ENCODE results near the gene CALN1.
"Not testable (repeated sequence)": the region's sequence is repeated elsewhere in the genome, so short reads cannot be mapped to it uniquely, and the experiment has no call there.

CALN1 gene

GRCh38 chr7:71961283-71961682 lies 450.9 kb downstream of the CALN1 start:
- DNase-seq = no peak

GRCh38 chr7:71942115-71942514 lies 470.0 kb downstream of the CALN1 start:
- DNase-seq = no peak

- DNase-seq = no peak
Measured at GRCh38 chr7:71937840-71938371, 474.2 kb downstream of the CALN1 start.

- no peak for DNase-seq
Measured at GRCh38 chr7:71935674-71936073, 476.5 kb downstream of the CALN1 start.

- DNase-seq = no peak
Measured at GRCh38 chr7:71933426-71933825, 478.7 kb downstream of the CALN1 start.

GRCh38 chr7:71925663-71926062 lies 486.5 kb downstream of the CALN1 start:
- no peak for DNase-seq

GRCh38 chr7:71914204-71914603 lies 497.9 kb downstream of the CALN1 start:
- not testable (repeated sequence) for DNase-seq

GRCh38 chr7:71912476-71912875 lies 499.7 kb downstream of the CALN1 start:
- no peak for DNase-seq

- no peak for DNase-seq
Measured at GRCh38 chr7:71911051-71911450, 501.1 kb downstream of the CALN1 start.

GRCh38 chr7:71905821-71906220 lies 506.3 kb downstream of the CALN1 start:
- DNase-seq = no peak

- no peak for DNase-seq
Measured at GRCh38 chr7:71904484-71904883, 507.7 kb downstream of the CALN1 start.

- DNase-seq = no peak
Measured at GRCh38 chr7:71900556-71900955, 511.6 kb downstream of the CALN1 start.

- no peak for DNase-seq
Measured at GRCh38 chr7:71896535-71896934, 515.6 kb downstream of the CALN1 start.

GRCh38 chr7:71886046-71886445 lies 526.1 kb downstream of the CALN1 start:
- DNase-seq = no peak

- no peak for DNase-seq
Measured at GRCh38 chr7:71885487-71885886, 526.7 kb downstream of the CALN1 start.

- no peak for DNase-seq
Measured at GRCh38 chr7:71883415-71883814, 528.7 kb downstream of the CALN1 start.

GRCh38 chr7:71871446-71871845 lies 540.7 kb downstream of the CALN1 start:
- no peak for DNase-seq

GRCh38 chr7:71870812-71871211 lies 541.3 kb downstream of the CALN1 start:
- no peak for DNase-seq

- no peak for DNase-seq
Measured at GRCh38 chr7:71868797-71869196, 543.3 kb downstream of the CALN1 start.

GRCh38 chr7:71867626-71868025 lies 544.5 kb downstream of the CALN1 start:
- no peak for DNase-seq

GRCh38 chr7:71865172-71865571 lies 547.0 kb downstream of the CALN1 start:
- no peak for DNase-seq

- no peak for DNase-seq
Measured at GRCh38 chr7:71864130-71864529, 548.0 kb downstream of the CALN1 start.

- DNase-seq = no peak
Measured at GRCh38 chr7:71860572-71860971, 551.6 kb downstream of the CALN1 start.

GRCh38 chr7:71857338-71857737 lies 554.8 kb downstream of the CALN1 start:
- no peak for DNase-seq

- DNase-seq = no peak
Measured at GRCh38 chr7:71854546-71855397, 557.4 kb downstream of the CALN1 start.
